GM18502 (cell line): ENCODE results near the gene CPEB1.
"Not testable (repeated sequence)": the region's sequence is repeated elsewhere in the genome, so short reads cannot be mapped to it uniquely, and the experiment has no call there.

Experiments
- ATAC-seq: cut with Tn5 transposase; IDR thresholded peaks from one replicate; pipeline ENCODE4 v1.9.1; 2021; ENCODE audit warnings: mild to moderate bottlenecking; ENCODE audit not compliant: unreplicated experiment, poor library complexity

The CPEB1 gene

DNA sequence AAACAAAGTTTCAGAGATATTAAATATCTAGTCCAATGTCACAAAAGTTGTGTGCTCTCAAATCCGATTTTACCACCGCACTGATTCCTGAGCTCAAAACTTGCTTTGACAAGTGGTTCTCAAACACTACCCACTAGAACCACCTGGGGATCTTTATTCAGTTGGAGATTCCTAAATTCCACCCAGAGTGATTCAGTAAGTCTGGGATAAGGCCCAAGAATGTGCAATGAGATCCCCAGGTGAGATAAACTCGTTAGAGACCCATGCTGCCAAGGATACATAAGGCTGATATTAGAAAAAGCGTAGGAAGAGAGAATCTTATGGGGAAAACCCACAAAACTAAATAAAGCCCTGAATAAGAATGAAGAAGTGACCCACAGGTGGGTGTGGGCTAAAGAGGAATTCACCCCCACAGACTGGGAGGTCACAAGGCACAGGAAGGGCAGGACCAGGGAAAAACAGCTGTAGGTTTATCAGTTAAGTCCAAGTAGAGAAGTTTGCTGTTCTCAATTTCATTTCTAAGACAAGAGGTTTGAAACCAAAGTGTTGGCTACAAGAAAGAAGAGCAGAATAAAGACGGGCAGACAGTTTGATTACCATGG is 95.4 kb downstream of the CPEB1 start:
- no peak for ATAC-seq

- ATAC-seq = no peak
Observed at GRCh38 chr15:82549199-82549665, 97.9 kb downstream of the CPEB1 start.

DNA sequence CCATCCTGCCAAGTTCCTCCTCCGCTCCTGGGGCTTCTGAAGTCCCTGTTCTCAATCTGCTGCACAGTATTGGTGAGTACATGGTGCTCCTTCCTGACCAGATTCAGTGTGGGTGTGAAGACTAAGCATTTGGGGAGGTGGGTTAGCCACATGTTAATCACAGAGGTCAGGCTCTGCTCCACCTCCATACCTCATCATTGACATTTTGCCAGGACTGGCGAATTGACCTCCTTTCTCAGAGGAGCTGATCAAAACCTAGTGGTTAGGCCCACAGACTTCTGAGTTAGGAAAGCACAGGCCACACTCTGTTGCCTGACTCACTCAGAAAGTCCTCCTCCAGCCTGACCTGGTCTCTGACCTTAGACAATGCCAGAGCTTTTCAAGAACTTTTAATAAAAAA is 98.5 kb downstream of the CPEB1 start:
- no peak for ATAC-seq

DNA sequence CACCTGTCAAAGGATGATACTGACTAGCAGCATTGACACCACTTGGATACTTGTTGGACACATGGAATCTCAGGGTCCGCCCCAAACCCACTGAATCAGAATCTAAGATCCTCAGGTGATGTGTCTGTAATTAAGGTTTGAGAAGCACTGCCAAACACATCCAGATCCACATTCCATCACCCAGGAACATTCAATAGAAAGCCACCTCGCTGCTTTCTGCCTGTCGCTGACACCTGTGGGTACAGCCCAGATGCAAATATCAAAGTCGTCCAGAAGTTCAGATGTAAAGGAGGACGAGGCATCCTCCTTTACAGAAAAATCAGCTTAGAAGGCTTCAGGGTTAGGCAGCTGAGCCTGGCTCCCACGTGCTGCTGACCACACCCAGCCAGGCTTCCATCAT is 101.7 kb downstream of the CPEB1 start:
- ATAC-seq = no peak

DNA sequence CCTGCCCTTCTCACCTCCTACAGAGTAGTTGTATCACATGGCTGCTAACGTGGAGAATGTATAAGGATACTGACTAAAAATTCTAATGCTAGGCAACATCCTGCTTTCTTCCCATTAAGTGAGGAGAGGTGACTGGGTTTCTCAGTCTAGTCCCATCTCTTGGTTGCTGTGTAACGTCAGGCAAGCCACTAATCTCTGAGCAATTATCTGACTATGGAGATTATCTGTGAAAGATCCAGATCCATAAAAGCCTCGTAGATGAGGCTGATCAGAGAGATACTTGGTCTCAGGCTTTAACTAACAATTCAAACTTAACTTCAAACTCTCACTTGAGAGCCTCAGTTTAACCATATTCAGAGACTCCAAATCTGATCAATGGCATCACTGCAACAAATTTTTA is 102.2 kb downstream of the CPEB1 start:
- ATAC-seq = no peak

- ATAC-seq = no peak
Observed at GRCh38 chr15:82544431-82544830, 102.7 kb downstream of the CPEB1 start.

- no peak for ATAC-seq
Observed at GRCh38 chr15:82543160-82543559, 104.0 kb downstream of the CPEB1 start.

GRCh38 chr15:82540984-82541431 is 106.2 kb downstream of the CPEB1 start:
- peak; percentile 1 for ATAC-seq

- peak; percentile 95 for ATAC-seq
Observed at GRCh38 chr15:82540055-82540983, 106.8 kb downstream of the CPEB1 start, which contains the start of gene RPS17. Gene RPS17 (minus strand): TSS chr15:82540457. CDS start chr15:82540428, 29 bp downstream.

GRCh38 chr15:82539691-82540054 is 107.5 kb downstream of the CPEB1 start:
- ATAC-seq = peak; percentile 3

DNA sequence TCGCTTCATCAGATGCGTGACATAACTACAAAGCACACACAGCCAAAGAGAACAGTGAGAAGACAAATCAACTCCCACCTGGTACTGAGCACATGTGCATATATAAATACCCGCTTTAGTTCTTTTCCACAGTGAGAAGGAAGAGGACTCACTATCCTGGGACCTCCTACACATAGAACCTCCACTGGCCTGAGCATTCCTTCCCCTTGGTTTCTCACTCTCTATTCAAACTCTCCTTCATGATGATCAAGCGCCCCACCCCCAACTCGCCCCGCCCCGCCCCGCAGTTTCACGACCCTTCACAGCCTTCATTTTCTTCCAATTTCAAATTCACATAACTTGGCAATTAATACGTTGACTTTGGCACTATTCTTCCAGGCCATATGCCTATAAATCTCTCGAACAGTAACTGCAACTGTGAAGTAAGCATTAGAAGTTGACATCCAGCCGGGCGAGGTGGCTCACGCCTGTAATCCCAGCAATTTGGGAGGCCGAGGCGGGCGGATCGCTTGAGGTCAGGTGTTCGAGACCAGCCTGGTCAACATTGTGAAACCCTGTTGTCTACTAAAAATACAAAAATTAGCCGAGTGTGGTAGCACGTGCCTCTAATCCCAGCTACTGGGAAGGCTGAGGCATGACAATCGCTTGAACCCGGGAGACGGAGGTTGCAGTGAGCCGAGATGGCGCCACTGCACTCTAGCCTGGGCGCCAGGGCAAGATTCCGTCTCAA is 108.0 kb downstream of the CPEB1 start:
- no peak for ATAC-seq

DNA sequence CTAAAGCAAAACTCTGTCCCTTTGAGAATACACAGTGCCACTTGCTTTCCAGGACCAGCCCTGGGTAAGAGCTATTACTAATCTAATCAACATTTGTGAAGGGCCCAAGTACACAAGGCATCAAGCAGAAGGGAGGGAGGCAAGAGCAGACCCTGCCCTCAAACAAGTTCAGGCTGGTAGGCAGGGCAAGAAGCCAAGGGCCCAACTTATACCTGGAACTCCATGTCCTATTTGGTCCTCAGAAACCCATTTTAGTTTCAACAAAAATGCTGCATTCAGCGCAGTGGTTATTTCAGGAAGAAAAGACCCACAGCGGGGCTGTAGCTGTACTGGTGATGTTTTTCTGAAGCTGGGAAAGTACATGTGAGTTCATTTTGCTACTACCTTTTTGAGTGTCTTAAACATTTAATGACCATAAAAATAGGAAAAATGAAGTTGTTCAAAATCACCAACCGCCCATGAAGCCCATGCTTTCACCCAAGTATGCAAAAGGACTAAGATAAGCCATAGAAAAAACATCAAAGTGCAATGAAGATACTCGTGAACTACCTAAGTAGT is 109.7 kb downstream of the CPEB1 start:
- ATAC-seq = no peak

GRCh38 chr15:82536409-82537350 is 110.5 kb downstream of the CPEB1 start:
- ATAC-seq = no peak

- ATAC-seq = no peak
Observed at GRCh38 chr15:82535566-82536408, 111.4 kb downstream of the CPEB1 start.

- not testable (repeated sequence) for ATAC-seq
Observed at GRCh38 chr15:82535151-82535550, 112.0 kb downstream of the CPEB1 start.

DNA sequence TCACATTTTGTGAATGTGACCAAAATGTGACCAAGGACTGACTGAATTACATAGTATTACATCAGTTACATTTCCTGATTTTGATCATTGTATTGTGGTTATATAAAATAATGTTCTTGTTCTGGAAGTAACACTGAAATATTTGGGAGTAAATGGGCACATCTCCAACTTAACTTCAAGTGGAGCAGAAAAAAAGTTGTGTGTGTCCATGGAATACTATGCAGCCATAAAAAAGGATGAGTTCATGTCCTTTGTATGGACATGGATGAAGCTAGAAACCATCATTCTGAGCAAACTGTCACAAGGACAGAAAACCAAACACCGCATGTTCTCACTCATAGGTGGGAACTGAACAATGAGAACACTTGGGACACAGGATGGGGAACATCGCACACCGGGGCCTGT is 112.7 kb downstream of the CPEB1 start:
- not testable (repeated sequence) for ATAC-seq

- ATAC-seq = no peak
Observed at GRCh38 chr15:82533801-82534200, 113.4 kb downstream of the CPEB1 start.

DNA sequence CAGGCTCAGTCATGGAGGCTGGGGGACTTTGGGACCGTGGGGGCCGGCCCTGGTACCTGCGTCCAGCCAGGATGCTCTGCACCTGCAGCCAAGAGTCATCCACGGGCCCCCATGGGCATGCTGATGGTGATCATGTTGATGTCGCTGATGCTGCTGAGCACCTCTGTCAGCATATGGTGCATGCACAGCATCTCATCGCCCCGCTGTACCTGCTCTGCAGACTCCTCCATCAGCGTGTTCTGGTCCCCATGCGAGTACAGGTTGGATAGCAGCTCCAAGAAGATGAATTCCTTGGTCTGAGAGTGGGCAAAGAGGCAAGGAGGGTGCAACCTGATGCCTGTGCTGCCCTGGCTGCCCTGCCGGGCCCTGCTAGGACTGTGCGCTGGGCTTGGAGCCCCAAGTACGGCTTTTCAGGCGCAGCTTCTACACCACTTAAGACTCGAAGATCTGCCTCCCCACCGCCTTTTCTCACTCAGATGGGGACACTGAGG is 114.1 kb downstream of the CPEB1 start:
- ATAC-seq = no peak
